Endodermal cell (in vitro differentiated cells): ENCODE results near the gene CEBPZOS. TPM values are rescaled to one million over a fixed set of nuclear protein-coding genes. Genes with fewer than 3 reads are reported as not detected.

Experiments used
- DNase-seq: peaks from one replicate; pipeline ENCODE4 v3.0.0-alpha.2; 2017
- H3K27ac ChIP-seq: 2 replicates; pipeline ENCODE4 v1.5.1; 2013; ENCODE audit warnings: mild to moderate bottlenecking, low read depth, low read length, moderate library complexity
- H3K27me3 ChIP-seq: 2 replicates; pipeline ENCODE4 v1.6.1; 2013; ENCODE audit warnings: mild to moderate bottlenecking, low read length, moderate library complexity; ENCODE audit not compliant: insufficient read depth, control insufficient read depth, poor library complexity, severe bottlenecking
- H3K36me3 ChIP-seq: 2 replicates; pipeline ENCODE4 v1.7.0; 2013; ENCODE audit warnings: mild to moderate bottlenecking, low read length, moderate library complexity; ENCODE audit not compliant: control insufficient read depth, insufficient read depth
- H3K4me1 ChIP-seq: one replicate; pipeline ENCODE4 v1.7.0; 2013; ENCODE audit warnings: low read length; ENCODE audit not compliant: control insufficient read depth, insufficient read depth
- H3K4me3 ChIP-seq: 2 replicates; pipeline ENCODE4 v1.5.1; 2013; ENCODE audit warnings: mild to moderate bottlenecking, low read length, moderate library complexity
- H3K9ac ChIP-seq: 2 replicates; pipeline ENCODE4 v1.6.1; 2013; ENCODE audit warnings: mild to moderate bottlenecking, low read length, moderate library complexity; ENCODE audit not compliant: poor library complexity, severe bottlenecking; ENCODE audit errors: extremely low read depth
- H3K9me3 ChIP-seq: 2 replicates; pipeline ENCODE4 v1.6.1; 2013; ENCODE audit warnings: mild to moderate bottlenecking, low read length, moderate library complexity; ENCODE audit not compliant: control insufficient read depth
- H3K27ac Mint-ChIP-seq: 2 replicates; pipeline ENCODE4 v1.8.0; 2020; ENCODE audit warnings: mixed read lengths
- H3K27me3 Mint-ChIP-seq: 2 replicates; pipeline ENCODE4 v1.8.0; 2021; ENCODE audit warnings: mild to moderate bottlenecking, mixed read lengths; ENCODE audit not compliant: insufficient read depth
- H3K36me3 Mint-ChIP-seq: 2 replicates; pipeline ENCODE4 v1.8.0; 2020; ENCODE audit warnings: low read depth, mixed read lengths
- H3K4me1 Mint-ChIP-seq: 2 replicates; pipeline ENCODE4 v1.8.0; 2020; ENCODE audit warnings: mixed read lengths
- H3K4me3 Mint-ChIP-seq: 2 replicates; pipeline ENCODE4 v1.8.0; 2020; ENCODE audit warnings: mild to moderate bottlenecking, moderate library complexity, mixed read lengths
- H3K9me3 Mint-ChIP-seq: 2 replicates; pipeline ENCODE4 v1.8.0; 2020; ENCODE audit warnings: mild to moderate bottlenecking, mixed read lengths
- WGBS, 2 experiments: methylation state at CpG; one replicate each; pipeline versions ENCODE4 v1.1.5 to v1.1.7; 2013; ENCODE audit warnings: missing lambda C conversion rate in 2 of 2, mixed read lengths in 1 of 2; ENCODE audit not compliant: insufficient coverage in 1 of 2, insufficient read length in 1 of 2; 5-methylcytosine and 5-hydroxymethylcytosine counted together
- total RNA-seq, 2 donors: library from RNA; stranded (reverse); fragmentation: NEBNext Ultra II Directional in 1 of 2; extraction: Animal tissue kit (Norgen Biotek cat#: 25700) in 1 of 2; gene quantifications; 2 replicates in 1 of 2; 3 replicates in 1 of 2; pipeline ENCODE4 v1.2.1, GENCODE V29; 2021
- TF ChIP-seq, protein P1 (sequence below): fragments of 200-600 bp; sonication (generic); conservative IDR thresholded peaks from 2 replicates; pipeline ENCODE4 v1.5.0; 2021; ENCODE audit warnings: antibody characterized with exemption, mild to moderate bottlenecking

CEBPZOS gene
- total RNA-seq, 2 donors from 2014 or later: 4.4 to 11.8 TPM

DNA sequence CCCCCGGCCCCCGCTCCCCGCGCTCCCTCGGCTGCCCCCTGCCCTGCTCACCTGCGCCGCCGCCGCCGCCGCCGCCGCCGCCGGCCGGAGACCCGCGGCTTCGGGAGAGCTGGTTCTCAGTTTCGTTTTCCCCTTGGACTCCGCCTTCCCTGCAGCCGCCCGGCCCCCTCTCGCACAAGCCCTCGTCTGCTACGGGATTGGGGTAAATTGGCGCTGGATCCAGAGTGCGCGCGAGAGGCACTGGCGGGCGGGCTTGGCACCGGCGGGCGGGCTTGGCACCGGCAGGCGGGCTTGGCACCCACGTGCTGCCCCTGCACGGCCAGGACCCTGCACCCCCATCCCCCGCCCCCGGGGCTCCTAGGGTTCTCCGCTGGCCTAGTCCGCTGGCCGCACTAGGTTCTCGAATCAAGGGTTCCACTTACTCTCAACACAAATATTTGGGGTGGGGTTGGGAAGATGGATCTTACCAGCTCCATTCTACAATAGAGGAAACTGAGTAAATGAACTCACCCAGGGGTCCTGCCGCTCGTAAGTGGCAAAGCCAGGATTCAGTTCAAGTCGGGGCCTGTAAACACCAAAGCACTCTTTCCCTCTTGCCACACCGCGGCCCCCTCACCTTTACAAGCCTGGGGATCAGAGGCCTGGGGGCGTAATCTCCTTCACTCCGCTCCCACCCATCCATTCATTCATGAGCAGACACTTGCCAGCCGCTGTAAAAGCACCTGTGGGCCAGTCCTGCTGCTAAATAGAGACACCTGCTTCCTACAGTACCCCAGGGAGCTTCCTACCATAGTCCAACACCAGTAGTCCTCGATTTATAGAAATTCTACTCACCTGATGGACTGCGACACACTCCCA, 39.2 kb upstream of the CEBPZOS start, which contains the start of gene EIF2AK2:
Gene EIF2AK2, minus strand, starts transcription at position 124 of the 858 bp plus-strand sequence. CDS start 9,174 bp downstream, outside the sequence.
- TF ChIP-seq, protein P1, sequence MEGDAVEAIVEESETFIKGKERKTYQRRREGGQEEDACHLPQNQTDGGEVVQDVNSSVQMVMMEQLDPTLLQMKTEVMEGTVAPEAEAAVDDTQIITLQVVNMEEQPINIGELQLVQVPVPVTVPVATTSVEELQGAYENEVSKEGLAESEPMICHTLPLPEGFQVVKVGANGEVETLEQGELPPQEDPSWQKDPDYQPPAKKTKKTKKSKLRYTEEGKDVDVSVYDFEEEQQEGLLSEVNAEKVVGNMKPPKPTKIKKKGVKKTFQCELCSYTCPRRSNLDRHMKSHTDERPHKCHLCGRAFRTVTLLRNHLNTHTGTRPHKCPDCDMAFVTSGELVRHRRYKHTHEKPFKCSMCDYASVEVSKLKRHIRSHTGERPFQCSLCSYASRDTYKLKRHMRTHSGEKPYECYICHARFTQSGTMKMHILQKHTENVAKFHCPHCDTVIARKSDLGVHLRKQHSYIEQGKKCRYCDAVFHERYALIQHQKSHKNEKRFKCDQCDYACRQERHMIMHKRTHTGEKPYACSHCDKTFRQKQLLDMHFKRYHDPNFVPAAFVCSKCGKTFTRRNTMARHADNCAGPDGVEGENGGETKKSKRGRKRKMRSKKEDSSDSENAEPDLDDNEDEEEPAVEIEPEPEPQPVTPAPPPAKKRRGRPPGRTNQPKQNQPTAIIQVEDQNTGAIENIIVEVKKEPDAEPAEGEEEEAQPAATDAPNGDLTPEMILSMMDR: no peak
- Mint-ChIP-seq H3K9me3 (no peaks in the 10 kb centered on the region), H3K27ac (peak within 1 kb of the TSS; percentile 84), H3K4me3 (peak within 1 kb of the TSS; percentile 73), H3K4me1 (peaks cover 13% of the 10 kb centered on the region), H3K36me3 (peaks cover 23% of the 10 kb centered on the region), H3K27me3 (peaks cover 4% of the 10 kb centered on the region)
- Histone ChIP-seq H3K36me3 (peaks cover 12% of the 10 kb centered on the region), H3K27me3 (no peaks in the 10 kb centered on the region), H3K9me3 (peaks cover 4% of the 10 kb centered on the region), H3K9ac (peak within 1 kb of the TSS; percentile 79), H3K27ac (peak within 1 kb of the TSS; percentile 24), H3K4me3 (peak within 1 kb of the TSS; percentile 88), H3K4me1 (no peaks in the 10 kb centered on the region)
- WGBS, 2 experiments: 19 to 94% methylated on average over 8 to 55 of the region's 55 CpGs
- peak; percentile 95 for DNase-seq

DNA sequence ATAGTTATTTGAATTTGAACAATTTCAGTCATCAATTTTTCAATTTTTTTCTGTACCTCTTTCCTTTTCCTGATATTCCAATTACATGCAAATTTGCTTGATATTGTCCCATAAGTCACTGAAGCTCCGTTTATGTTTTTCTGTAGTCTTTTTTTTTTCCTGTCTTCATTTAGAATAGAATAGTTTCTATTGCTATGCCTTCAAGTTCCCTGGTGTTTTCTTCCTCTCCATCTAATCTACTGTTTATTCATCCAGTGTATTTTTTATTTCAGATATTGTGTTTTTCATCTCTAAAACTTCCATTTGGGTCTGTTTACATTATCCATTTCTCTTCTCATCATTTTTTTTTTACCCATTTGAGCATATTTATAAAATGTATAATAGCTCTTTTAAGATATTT, 31.5 kb upstream of the CEBPZOS start:
- Histone ChIP-seq H3K9me3 (peaks cover 24% of the 10 kb centered on the region), H3K27ac (no peak overlapping the region), H3K4me3 (no peak overlapping the region), H3K27me3 (no peaks in the 10 kb centered on the region), H3K4me1 (no peaks in the 10 kb centered on the region), H3K36me3 (no peaks in the 10 kb centered on the region), H3K9ac (no peak overlapping the region)
- peaks cover 32% of the 10 kb centered on the region for H3K9me3 Mint-ChIP-seq
- no peaks in the 10 kb centered on the region for H3K4me1 Mint-ChIP-seq
- DNase-seq: no peak
- 60 to 100% methylated on average over 1 of the region's 1 CpG for WGBS, 2 experiments
- H3K27ac Mint-ChIP-seq: no peak overlapping the region
- H3K36me3 Mint-ChIP-seq: no peaks in the 10 kb centered on the region
- H3K27me3 Mint-ChIP-seq: no peaks in the 10 kb centered on the region
- H3K4me3 Mint-ChIP-seq: no peak overlapping the region
- TF ChIP-seq, protein P1: no peak

DNA sequence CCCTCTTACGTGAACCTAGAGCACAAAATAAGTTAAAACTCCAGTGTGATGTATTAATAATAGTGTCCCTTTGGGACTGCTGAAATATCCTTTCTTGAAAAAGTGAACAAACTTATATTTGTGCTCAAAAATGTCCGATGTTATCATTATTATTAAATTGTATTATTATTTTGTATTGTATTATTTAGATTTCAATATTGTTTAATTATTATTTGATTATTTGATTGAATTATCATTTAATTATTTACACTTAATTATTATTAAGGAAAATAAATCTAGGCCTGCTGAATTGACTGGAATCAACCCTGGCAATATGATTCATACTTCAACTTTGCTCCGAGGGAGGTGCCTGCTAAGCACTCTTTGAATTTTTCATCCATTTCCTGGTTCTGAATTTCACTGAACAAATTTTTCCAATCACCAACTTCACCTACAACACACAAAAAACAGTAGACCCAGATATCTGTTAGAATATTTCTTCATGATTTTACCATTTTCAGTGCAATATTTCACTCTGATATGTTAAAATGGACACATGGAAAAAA, 28.6 kb upstream of the CEBPZOS start:
- TF ChIP-seq, protein P1: no peak
- H3K4me1 ChIP-seq: no peaks in the 10 kb centered on the region
- no peak overlapping the region for H3K4me3 ChIP-seq
- no peaks in the 10 kb centered on the region for H3K36me3 Mint-ChIP-seq
- H3K9me3 ChIP-seq: peaks cover 24% of the 10 kb centered on the region
- H3K36me3 ChIP-seq: no peaks in the 10 kb centered on the region
- peaks cover 32% of the 10 kb centered on the region for H3K9me3 Mint-ChIP-seq
- DNase-seq: no peak
- H3K4me1 Mint-ChIP-seq: no peaks in the 10 kb centered on the region
- WGBS, 2 experiments: 93 to 100% methylated on average over 1 to 2 of the region's 3 CpGs
- H3K27me3 ChIP-seq: no peaks in the 10 kb centered on the region
- no peak overlapping the region for H3K9ac ChIP-seq
- H3K27me3 Mint-ChIP-seq: no peaks in the 10 kb centered on the region
- H3K27ac Mint-ChIP-seq: no peak overlapping the region
- H3K27ac ChIP-seq: no peak overlapping the region
- H3K4me3 Mint-ChIP-seq: no peak overlapping the region
